Fibroblast of skin of left quadriceps (primary cell): ENCODE data around the gene CLEC4M.

Experiments
- DNase-seq, 2 experiments: peaks; one replicate each; pipeline ENCODE4 v3.0.0-alpha.2; 2013; ENCODE audit warnings: low read depth in 2 of 2

Gene CLEC4M

GRCh38 chr19:7762719-7763293 is at the start of gene CLEC4M:
CLEC4M (plus strand) TSS chr19:7763243; CDS start chr19:7763267, 24 bp downstream.
- no peak for DNase-seq

- no peak for DNase-seq
These were observed 47.4 kb upstream of the CLEC4M start for GRCh38 chr19:7715671-7716070.

- DNase-seq = no peak
These were observed 46.3 kb upstream of the CLEC4M start for GRCh38 chr19:7716762-7717161.

- no peak for DNase-seq
These were observed 44.4 kb upstream of the CLEC4M start for GRCh38 chr19:7718668-7719067.

- no peak for DNase-seq
These were observed 42.7 kb upstream of the CLEC4M start for GRCh38 chr19:7720351-7720750.

DNA sequence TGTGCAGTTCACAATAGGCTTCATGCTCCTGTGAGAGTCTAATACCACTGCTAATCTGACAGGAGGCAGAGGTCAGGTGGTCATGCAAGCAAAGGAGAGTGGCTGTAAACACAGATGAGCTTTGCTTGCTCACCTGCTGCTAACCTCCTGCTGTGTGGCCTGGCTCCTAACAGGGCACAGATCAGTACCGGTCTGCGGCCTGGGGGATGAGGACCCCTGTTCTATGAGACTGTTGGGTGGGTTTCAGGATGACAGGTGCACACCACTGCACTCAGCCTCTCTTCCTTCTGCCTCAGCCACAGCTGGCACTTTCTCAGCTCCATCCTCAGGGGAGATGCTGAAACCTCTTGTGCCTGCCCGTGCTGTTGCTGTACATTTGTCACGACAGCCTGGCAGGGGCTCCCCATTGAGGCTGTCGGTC is 40.8 kb upstream of the CLEC4M start:
- DNase-seq = no peak

GRCh38 chr19:7725791-7726190 is 37.3 kb upstream of the CLEC4M start:
- no peak for DNase-seq

GRCh38 chr19:7729211-7729610 is 33.8 kb upstream of the CLEC4M start:
- DNase-seq = no peak

DNA sequence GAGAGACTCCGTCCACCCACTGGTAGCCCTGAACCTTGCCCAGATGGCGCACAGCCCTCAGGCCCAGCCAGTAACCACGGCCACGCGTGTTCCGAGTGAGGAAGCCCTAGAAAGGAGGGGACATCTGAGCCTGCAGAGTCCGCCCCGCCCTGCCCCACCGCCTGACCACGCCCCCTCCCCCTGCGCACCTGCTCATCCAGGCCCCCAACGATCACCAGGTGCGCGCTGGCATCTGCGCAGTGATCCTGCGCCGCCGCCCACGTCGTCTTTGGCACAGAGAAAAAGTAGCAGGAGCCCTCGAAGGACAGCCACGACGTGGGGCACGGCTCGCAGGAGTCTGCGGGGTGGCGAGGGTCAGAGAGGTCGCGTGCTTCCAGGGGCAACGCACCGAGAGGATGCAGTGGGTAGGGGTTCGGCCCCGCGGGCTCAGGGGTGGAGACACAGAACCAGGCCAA is 33.2 kb upstream of the CLEC4M start:
- DNase-seq = no peak

- DNase-seq = no peak
These were observed 32.5 kb upstream of the CLEC4M start for GRCh38 chr19:7730286-7731217.

DNA sequence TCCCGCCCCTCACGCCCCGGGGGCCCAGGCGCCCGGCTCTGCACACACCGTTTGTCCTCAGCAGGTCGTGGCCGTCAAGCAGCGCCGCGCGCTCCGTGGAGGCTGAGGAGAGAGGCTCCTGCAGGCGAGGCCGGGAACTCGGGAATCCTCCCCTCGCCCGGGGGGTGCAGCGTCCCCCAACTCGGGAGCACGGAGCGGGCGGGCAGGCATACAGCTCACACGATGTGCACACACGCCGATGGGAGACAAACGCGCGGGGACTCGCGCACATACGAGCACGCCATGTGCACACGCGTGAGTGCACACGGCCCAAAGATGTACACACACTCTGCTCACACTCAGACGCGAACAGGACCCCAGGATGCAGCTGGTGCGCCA is 31.8 kb upstream of the CLEC4M start:
- DNase-seq = no peak

GRCh38 chr19:7731615-7732014 is 31.4 kb upstream of the CLEC4M start:
- DNase-seq = no peak

GRCh38 chr19:7732045-7732444 is 31.0 kb upstream of the CLEC4M start, which contains the start of gene CLEC4G:
CLEC4G (minus strand) TSS chr19:7732110; CDS start chr19:7732102, 8 bp downstream.
- no peak for DNase-seq

DNA sequence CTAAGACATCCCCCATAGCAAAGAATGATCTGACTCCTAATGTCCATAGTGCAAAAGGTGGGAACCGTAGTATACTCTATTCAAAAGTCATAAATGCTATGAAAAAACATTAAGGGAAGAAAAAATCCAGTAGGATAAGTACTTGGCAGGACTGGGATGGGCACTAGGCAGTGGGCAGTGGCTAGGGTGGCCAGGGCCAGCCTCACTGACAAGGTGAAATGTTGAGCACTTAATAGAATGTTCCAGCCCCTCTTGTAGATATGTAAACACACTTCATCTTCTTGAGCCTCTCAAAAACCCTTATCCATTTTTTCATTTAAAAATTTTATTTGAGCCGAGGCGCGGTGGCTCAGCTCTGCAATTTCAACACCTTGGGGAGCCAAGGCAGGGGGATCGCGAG is 29.7 kb upstream of the CLEC4M start:
- DNase-seq = no peak

DNA sequence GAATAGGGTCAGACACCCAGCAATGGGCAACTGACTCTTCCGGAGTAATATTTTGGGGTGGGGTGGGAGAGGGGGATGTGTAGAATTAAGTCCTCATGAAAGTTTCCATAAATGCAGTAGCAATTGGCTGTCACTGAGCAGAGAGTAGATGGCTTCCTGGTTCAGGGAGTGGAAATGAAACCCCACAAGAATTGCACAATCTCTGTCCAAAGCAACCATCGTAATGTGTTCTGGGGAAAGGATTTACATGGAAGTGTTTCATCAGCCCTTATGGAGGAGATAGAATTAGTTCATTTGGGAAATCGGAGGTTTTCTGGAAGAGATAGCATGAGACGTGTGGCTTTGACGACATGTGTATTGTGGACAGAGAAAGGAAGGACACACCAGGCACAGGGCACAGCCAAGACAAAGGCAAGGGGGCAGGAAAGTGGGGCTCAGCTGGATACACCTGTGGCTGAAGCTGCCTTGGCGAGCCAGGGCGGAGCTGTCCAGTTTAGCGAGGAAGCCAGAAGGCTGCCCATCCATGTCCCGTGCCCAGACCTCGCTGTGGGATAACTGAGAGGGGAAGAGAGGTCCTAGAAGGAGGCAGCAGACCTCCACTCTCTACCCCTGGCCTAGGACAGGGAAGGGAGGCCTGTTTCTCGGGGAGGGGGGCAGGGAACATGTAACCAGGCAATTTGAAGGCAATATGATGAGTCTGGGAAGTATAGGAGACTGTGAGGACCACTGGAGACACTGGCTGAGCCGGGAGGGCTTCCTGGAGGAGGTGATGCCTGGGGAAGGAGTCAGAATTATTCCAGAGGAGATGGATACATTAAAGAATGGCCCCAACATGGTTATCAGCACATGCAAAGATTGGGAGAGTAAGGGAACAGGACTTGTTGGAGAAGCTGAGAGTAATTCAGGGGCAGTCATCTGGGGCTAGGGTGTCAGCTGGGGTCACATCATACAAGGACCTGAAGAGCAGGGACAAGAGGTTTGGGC is 28.5 kb upstream of the CLEC4M start:
- DNase-seq = no peak

DNA sequence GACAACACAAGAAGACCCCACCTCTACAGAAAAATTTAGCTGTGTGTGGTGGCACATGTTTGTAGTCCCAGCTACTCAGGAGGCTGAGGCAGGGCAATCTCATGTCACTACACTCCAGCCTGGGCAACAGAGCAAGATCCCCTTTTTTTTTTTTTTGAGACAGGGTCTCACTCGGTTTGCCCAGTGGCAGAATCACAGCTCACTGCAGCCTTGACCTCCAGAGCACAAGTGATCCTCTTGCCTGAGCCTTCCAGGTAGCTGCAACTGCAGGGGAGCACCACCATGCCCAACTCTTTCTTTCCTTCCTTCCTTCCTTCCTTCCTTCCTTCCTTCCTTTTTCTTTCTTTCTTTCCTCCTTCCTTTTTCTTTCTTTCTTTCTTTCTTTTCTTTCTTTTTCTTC is 26.9 kb upstream of the CLEC4M start:
- no peak for DNase-seq

DNA sequence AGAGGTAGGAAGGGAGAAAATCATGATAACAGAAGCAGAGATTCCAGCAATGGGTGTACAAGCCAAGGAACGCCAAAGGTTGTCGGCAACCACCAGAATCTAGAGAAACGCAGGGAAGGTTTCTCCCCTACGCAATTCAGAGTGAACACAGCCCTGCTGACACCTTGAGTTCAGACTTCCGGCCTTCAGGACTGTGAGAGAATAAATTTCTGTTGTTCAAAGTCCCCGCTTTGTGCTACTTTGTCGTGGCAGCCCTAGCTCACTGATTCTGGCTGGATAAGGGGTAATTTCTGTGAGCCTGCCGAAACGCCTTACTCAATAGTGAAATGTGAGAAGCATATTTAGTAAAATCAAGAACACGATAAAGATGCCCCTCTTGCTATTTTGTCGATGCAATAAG is 25.8 kb upstream of the CLEC4M start:
- DNase-seq = no peak

DNA sequence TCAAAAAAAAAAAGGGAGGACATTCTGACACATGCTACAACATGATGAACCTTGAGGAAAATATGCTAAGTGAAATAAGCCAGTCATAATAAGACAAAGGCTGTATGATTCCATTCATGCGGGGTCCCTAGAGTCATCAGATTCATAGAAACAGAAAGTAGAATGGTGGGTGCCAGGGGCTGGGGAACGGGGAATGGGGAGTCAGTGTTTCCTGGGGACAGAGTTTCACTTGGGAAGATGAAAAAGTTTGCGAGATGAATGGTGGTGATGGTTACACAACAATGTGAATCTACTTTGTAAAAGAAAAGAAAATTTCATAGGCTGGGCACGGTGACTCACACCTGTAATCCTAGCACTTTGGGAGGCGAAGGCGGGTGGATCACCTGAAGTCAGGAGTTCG is 25.0 kb upstream of the CLEC4M start:
- DNase-seq = no peak

DNA sequence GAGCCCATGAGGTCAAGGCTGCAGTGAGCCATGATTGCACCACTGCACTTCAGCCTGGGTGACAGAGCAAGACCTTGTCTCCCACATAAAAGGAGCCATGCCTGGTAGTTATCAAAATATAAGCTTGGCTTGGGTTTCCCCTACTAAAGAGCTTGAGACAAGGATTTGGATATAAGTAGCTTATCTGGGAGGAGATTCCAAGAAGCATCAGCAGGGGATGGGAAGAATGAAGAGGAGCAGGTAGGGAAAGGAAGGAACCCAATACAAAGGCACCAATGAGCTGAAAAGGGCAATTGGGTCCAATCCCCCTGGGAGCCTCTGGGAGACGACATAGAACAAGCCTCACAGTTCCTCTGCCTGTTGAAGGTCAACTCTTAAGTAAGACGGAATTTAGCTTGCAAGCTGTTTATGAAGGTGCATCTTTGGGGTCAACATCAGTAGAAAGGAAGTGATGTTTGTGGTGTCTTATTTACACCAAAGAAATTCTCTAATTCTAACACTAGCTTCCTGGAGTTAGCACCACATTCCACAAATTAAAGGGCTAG is 23.8 kb upstream of the CLEC4M start:
- no peak for DNase-seq

GRCh38 chr19:7739801-7740681 is 23.0 kb upstream of the CLEC4M start:
- DNase-seq = no peak

DNA sequence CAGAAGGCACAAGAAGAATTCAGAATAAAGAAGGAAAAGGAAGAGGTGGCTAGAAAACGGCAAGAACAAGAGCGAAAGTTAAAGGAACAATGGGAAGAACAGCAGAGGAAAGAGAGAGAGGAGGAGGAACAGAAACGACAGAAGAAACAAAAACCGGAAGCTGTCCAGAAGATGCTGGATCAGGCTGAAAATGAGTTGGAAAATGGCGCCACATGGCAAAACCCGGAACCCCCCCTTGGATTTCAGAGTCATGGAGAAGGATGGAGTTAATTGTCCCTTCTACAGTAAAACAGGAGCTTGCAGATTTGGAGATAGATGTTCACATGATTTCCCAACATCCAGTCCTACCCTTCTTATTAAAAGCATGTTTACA is 22.4 kb upstream of the CLEC4M start:
- no peak for DNase-seq
